HG02970 (cell line): Measurements from ENCODE around the gene PPP1CB.
A peak's percentile ranks its signal among the peaks of the same experiment; 100 is the strongest.
"Not testable (repeated sequence)": the region's sequence is repeated elsewhere in the genome, so short reads cannot be mapped to it uniquely, and the experiment has no call there.

ENCODE experiments used
- ATAC-seq: cut with Tn5 transposase; IDR thresholded peaks from one replicate; pipeline ENCODE4 v1.9.1; 2021; ENCODE audit warnings: mild to moderate bottlenecking, moderate library complexity, moderate number of reproducible peaks; ENCODE audit not compliant: unreplicated experiment, low FRiP score

The PPP1CB gene

DNA sequence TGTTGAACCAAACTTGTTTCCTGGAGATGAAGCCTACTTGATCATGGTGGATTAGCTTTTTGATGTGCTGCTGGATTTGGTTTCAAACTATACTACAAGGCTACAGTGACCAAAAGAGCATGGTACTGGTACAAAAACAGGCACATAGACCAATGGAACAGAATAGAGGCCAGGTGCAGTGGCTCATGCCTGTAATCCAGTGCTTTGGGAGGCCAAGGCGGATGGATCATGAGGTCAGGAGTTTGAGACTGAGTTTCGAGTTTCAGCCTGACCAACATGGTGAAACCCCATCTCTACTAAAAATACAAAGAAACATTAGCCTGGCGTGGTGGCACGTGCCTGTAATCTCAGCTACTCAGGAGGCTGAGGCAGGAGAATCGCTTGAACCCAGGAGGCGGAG, 9.0 kb upstream of the PPP1CB start:
- not testable (repeated sequence) for ATAC-seq

DNA sequence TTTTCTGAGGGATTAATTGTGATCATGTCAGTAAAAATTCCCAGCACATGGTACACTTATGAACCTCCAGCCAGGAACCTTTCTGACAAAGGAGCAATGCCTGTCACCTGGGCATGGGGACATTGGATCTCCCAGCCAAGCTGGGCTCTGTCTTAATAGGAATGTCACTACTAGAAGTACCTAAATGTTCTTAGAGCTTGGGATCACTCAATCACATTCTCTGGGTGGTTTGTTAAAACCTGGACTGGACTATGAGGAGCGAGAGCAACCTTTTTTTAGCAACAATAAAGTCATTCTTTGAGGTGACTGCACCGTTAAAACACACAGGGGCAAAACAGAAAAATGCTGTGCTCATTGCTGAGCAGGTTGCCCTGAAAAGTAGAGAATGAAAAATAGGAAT, 6.4 kb upstream of the PPP1CB start:
- no peak for ATAC-seq

DNA sequence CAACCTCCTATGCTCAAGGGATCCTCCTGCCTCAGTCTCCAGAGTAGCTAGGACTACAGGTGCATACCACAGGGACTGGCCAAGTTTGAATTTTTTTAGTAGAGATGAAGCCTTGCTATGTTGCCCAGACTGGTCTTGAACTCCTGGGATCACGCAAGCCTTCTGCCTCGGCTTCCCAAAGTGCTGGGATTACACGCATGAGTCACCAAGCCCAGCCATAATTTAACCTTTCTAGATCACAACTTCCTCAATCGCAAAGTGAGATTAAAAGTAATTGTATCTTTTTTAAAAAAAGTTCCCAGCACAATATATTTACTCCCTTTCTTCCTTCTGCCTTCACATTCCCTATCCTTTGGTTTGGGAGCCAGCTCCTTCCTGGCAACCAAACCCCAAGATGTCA, 5.8 kb upstream of the PPP1CB start:
- no peak for ATAC-seq

DNA sequence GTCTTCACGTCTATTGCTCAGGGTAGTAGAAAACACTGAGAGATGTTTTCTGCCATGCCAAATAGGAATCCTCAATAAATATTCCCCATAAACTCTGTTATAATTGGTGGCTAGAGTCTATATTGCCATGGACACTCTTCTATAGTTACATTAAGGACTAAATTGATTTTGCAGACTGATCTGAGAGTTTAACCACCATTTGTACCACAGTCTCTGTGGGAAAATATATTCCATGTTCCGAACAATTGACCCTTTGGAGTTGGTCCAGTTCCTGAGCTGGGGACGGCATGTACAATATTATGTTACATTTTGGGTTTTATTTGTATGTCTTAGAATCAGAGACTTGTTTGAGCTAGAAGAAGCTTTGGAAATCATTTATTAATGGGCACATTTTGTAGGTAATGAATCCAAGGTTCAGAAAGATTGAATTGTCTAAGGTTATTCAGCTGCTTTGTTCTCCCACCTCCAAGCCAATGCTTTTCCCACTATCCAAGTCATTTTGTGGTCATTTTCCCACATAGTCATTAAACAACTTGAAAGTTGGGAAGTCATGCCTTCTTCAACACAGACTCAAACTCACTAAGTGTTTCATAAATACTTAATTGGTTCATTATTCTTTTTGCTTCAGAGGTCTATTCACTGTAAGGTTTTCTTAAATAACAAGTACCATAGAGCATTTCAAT, 5.1 kb upstream of the PPP1CB start:
- no peak for ATAC-seq

DNA sequence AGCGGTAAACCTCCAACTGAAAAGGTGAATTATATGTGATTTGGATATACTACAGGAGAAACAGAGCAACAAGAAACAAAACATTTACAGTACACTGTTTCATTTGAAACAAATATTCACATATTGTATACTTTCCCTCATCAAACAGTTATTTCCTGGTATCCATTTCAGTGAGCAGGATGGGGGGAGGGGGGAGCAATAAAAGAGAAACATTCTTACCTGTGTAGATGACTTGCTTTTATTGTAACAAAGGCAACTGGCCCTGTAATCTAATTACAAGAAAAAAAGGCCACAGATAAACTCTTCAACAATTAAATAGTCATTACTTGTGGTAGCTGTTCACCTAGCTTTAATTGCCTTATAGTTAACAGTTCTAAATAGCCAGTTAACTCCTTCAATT, 3.9 kb upstream of the PPP1CB start:
- no peak for ATAC-seq

DNA sequence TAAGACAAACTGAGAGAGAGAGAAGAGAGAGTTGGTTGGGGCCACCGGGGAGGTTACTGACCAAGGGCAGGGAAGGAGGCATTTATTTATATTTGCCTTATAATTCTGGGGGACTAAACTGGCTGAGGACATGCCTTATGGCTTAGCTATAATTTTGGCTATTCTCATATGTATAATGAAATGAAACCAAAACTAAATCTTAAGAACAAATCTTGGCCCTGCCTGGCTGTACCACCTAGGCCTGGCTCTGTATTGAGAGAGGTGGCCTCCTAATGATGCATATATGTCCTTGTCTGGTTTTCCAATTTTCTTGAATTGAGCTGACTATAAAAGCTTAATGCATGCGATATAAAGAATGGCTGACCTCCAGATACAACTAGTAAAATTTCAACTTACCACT, 3.5 kb upstream of the PPP1CB start:
- ATAC-seq = no peak

DNA sequence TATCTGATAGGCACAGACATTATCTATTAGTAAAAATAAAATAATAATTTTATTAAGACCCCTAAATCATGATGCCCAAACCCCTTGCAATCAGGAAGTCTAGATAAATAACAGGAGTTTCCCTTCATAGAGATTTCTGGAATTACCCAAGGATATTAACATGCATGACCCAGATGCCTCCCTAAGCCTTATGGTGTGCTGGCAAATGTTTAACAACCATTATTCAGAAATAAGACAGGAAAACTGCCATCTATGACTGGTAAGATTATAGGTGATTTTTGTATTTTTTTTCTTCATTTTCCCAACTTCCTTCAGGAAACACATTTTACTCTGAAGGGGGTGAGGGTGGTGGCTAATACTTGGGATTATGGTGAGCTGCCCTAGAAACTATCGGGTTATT, 2.7 kb upstream of the PPP1CB start:
- no peak for ATAC-seq

DNA sequence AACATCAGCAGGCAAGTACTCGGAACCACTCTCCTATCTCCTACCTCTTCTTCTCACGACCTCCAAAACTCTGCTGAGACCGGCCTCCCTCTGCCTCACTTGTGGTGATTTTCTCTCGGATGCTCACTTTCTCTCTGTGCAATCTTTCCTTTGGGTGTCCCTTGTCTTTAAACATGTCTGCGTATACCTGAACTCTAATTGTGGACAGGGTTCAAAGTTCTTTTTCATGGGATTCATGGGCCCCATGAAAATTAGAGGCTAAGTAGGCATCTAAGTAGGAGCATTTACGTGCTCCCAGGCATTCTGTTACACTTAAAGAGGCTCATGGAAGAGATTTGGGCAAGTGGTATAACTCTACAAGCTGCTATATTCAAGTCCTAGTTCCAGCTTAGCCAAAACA, 2.1 kb upstream of the PPP1CB start:
- no peak for ATAC-seq

DNA sequence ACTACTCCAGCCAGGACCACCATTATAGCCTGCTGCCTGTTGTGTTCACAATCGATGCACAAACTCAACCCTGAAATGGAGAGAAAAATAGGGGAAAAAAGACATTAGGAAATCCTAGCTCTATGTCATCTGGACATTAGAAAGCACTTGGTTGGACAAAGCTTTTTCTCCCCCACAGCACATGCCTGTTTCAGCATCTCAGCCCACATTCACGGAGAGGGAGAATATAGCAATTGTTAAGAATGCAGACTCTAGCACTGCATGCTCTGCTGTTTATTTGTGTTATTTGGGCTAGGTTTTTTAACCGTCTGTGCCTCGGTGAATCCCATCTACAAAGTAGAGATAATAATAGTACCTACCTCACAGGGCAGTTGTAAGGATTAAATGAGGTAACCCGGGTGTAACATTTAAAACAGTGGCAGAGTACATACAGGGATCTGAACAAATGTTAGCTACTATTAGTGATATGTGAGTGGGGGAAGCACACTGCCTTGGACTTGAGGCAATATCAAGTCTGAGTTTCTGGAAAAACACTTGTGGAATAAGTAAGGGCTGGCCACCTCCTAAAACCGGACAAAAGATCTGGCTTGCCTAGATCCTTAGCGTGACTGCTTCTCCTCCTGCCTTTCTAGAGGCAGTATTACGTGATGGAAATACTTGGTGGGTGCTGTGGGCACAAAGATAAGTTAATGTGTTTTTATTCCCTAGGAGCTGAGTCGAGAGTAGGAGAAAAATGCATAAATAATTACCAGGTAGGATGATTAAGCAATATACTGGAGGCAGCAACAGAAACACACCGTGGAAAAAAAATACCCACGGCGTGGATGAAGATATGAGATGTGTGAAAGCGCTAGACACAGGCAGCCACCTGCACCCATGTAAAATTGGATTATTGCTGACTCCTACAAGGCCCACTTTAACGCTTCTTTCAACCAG, 1.0 kb upstream of the PPP1CB start:
- ATAC-seq = no peak

DNA sequence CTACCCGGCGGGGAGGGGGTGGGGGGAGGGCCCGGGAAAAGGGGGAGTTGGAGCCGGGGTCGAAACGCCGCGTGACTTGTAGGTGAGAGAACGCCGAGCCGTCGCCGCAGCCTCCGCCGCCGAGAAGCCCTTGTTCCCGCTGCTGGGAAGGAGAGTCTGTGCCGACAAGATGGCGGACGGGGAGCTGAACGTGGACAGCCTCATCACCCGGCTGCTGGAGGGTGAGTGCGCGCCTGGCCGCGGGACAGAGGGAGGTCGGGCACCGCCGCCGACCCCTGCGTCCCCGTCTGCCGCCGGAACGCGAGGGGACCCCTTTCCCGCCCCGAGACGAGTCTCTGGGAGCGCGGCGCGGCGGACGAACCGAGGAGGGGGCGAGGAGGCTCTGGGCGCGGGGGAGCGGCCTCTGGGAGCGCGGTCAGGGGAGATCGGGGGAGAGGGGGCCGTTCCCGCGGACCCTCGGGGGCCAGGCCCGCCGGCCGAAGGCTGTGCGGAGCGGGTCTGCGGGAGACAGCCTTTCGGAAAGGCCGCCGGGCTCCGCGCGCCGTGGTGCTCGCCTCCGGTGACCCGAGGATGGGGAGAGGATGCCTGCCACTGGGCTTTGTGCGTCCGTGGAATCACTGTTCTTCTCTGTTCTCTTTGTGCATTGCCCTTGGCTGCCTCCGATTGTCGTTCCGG, 463 bp downstream of the PPP1CB start:
- ATAC-seq = peak; percentile 26

DNA sequence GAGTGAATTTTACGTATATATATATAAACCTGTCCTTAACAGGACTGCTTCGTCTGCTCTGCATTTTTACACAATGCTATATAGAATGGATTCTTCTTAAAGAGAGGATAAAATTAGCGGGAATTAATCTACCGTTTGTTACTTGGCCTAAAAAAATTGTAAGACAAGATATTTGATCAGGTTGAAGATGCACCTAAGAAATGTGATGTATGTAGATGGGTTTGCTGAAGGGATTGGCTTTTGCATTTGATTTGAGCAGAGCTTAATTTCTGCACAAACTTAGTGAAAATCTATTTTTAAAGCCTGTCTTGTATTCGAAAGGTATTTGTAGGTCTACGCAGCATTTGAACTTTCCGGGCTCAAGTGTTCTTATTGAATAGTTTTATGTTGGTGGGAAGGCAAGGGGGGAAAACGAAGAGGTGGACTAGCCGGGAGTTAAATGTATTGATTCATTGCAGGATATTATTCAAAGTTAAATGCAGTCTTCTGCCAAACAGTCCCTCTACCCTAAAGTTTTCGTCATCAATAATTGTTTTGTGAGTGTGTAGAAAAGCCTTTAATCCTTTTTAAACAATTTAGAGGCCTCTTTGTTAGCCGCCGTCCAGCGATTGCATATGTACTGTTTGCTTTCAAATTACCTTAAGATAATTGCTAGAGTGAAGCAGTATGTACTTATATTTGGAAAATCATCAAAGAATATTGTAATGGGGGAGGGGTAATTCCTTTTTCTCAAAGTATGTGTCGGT, 1.2 kb downstream of the PPP1CB start:
- ATAC-seq = no peak

DNA sequence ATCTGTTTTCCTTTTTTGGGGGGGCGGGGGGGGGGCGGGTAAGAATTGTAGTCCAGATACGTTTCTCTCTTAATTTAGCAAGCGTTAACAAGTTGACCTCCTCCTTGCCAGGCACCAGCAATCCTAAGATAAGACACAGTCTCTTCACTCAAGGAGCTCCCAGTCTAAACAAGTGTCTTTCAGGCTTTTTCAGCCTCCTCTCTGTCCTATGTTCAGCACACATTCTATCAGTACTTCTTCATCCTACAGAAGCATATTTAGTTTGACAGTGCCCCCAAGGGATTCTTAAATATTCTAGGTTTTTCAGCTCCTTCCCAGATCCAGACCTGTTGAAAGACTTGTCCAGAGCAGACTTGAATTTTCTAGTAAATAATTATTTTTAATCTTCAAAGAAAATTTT, 2.7 kb downstream of the PPP1CB start:
- no peak for ATAC-seq

DNA sequence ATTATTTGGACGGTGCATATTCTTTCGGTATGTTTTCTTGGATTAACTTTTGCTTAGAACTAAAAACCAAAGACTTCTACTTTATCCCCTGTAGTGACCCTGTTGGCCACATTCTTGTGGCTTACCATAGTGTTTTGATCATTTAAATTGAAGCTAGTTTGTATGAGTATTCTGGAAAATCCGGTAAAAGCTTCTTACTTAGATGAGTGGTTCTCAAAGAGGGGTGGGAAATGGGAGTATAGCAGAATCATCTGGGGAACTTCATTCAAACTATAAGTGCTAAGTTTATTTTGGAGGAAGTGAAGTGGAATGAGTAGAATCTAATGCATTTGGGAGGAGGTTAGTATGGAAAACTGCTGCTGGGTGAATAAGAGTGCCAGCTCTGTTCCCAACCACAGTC, 3.8 kb downstream of the PPP1CB start:
- ATAC-seq = no peak

DNA sequence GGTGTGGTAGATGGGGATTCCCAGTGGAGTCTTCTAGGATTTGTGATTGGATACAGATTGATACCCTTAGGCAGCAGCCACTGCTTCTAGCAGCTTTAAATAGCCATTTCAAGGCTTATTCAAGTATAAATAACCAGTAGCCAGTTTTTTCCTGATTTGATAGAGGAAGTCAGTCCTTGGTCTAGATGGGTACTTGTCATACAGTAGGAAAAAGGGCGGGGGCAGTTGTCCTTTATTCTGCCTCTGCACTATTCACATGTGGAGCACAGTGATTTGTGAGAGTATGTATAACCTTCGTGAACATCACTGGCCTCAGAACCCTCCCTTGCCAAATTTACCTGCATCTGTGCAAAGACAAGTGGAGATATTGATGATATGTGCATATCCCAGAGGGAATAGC, 6.8 kb downstream of the PPP1CB start:
- ATAC-seq = no peak

DNA sequence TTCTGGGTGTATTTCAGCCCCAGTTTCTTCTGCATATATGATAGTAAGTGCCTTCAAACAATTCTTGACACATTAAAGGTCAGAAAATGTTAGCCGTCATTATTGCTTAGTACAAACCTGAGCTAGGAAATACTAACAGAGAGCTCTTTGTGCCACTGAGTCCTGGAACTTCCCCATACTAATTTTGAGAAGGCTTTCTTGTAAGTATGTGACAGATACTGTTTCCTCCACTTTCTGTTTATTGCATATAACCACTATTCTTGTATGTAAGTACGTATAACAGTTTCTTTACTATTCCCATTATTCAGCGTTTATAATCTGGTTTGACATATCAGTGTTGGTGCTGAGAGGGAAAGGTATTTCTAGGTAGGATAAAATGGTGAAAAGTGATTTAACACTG, 9.8 kb downstream of the PPP1CB start:
- no peak for ATAC-seq

DNA sequence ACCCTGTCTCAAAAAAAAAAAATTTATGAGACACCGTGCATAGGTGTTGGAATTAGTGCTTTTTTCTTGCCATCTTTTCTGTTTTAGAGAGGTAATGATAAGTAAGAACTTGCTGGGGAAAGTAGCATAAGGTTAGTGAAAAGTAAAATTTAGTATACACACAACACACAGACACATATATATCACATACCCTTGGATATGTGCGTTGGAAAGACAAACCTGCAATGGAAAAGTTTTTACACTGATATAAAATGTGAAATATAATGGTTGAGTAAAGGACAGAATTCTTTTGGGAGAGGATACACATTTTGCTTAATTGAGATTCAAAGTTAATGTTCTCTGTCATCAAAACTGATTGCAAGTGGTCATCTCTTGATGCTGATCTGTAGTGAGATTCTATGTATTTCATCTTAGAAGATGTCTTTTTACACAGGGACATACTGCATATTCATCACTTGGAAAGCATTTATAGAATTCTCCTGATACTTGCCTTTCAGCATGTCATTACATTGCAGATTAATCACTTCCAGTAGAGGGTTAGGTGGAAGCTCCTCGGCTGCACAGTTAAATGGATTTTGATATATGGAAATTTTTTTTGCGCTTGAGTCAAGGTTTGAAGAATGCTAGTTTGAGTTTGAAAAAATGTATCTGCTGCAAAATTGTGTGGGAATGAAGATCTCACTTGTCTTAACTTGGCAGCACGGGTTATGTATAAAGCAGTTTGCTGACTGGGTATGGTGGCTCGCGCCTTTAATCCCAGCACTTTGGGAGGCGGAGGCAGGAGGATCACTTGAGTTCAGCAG, 13.5 kb downstream of the PPP1CB start:
- ATAC-seq = no peak

DNA sequence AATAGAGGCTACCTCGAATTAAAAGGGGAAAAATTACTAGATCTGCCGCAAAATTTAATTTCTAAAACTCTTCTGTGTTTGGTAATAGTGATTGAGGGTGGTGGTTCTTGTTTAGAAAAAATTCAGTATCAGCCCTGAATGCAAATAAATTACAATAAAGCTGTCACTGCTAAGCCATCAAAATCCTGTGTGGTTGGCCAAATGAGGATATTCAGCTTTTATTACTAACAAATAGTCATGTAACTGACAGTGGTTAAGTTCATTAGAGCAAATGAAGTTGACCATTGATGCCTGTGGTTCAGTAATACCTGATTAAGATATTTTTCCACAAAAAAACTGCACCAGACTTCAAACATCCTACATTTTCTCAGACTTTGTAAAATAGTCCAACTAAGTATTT, 14.4 kb downstream of the PPP1CB start:
- no peak for ATAC-seq

DNA sequence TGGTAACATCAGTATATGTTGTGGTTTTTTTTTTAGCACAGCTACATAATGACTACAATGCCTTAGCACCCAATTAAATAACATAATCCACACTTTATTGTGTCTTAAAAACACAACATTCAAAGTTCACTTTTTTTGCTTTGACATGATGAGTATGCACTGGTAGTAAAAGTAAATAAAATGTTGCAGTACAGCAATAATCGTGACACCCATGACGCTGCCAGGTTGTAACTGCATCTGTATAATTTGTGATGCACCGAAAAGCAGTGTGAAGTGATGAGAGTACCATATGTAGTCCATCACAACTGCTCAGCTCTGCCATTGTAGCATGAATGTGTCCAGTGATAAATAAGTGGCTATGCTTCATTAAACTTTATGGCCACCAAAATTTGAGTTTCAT, 15.7 kb downstream of the PPP1CB start:
- no peak for ATAC-seq

DNA sequence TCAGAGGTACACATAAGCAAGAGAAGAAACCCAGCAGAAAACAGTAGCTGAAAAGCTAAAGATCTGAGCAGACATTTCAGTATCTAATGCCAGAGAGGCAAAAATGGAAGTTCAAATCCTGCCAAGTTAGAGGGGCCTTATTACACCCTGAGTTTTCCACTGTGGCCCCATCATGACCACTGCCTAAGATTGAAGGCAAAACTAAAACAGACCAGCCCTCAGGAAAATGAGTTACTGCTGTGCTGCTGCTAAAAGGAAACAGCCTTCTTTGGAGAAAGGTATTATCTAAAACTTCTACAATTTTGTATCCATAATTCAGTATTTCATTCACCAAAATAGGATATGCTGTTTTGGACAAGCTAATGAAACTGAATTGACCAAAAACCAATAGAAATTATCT, 16.8 kb downstream of the PPP1CB start:
- ATAC-seq = no peak

DNA sequence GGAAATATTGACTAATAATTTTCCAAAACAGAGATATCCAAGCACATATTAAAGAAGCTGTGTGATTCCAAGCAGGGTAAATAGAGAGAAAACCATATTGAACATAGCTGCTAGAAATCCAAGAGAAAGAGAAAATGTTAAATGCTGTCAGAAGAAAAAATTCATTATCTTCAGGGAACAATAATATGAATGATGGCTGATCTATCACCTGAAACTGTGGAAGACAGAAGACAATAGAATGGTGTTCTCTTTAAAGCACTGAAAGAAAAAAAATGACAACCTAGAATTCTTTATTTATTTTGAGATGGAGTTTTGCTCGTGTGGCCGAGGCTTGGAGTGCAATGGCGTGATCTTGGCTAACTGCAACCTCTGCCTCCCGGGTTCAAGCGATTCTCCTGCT, 17.3 kb downstream of the PPP1CB start:
- no peak for ATAC-seq
